ENCODE results near the gene SSRP1. TPM values are rescaled to one million over a fixed set of nuclear protein-coding genes. Genes with fewer than 3 reads are reported as not detected.
A peak's percentile ranks its signal among the peaks of the same experiment; 100 is the strongest.

The SSRP1 gene
- total and polyA plus RNA-seq, 9 of the 15 experiments (the other 6 are each of a cell fraction or from before 2014, with no cell fraction given), result 91.1 to 416 (median 245) TPM

- CTCF ChIA-PET (ENCODE audit: low intra/inter-chr PET ratio), result no interaction called here
- no TSS peak for BruUV-seq (replicated peaks)
- TF ChIP-seq STAG1 (CRISPR knock-in tag; IDR thresholded peaks at IDR 0.05; ENCODE audit: borderline replicate concordance) (no peak), ZNF512 (tag; IDR thresholded peaks at IDR 0.05) (no peak), ZBTB11 (CRISPR knock-in tag; IDR thresholded peaks at IDR 0.05) (no peak), SMARCA4 (IDR thresholded peaks at IDR 0.05) (no peak), GTF2F1 (IDR thresholded peaks at IDR 0.05; ENCODE audit: low read depth, low read length) (no peak), ZNF133 (CRISPR knock-in tag; IDR thresholded peaks at IDR 0.05) (no peak), ZFX (CRISPR knock-in tag; IDR thresholded peaks at IDR 0.05) (0 out of 2 replicates have a peak, but pooled peaks have one; percentile 32), E2F6 (IDR thresholded peaks at IDR 0.05; ENCODE audit: borderline replicate concordance in 1 of 2, extremely low read depth in 1 of 2, insufficient read depth in 1 of 2, insufficient read length in 1 of 2, low read depth in 1 of 2, low read length in 1 of 2, poor library complexity in 1 of 2, severe bottlenecking in 1 of 2) (peak in 1 of 2 experiments; percentile 35), ZNF121 (CRISPR knock-in tag; conservative IDR thresholded peaks at IDR 0.05) (no peak), TARDBP (IDR thresholded peaks at IDR 0.05) (no peak), L3MBTL2 (IDR thresholded peaks at IDR 0.05) (peak; percentile 50; the same call in 1 of the 2 replicates), KAT2B (IDR thresholded peaks at IDR 0.05; ENCODE audit: low read depth, low read length) (no peak), POLR3G (IDR thresholded peaks at IDR 0.05; ENCODE audit: extremely low read depth, insufficient read length, insufficient replicate concordance) (no peak)
Observed at GRCh38 chr11:57313071-57313787, 22.5 kb downstream of the SSRP1 start.

More at GRCh38 chr11:57313071-57313787, 22.5 kb downstream of the SSRP1 start:
- 72% methylated on average over 20 of the region's 26 CpGs for WGBS (ENCODE audit: insufficient coverage, low coverage, missing lambda C conversion rate)
- in situ Hi-C loops (cut with MboI), result no loop called here
- POLR2A ChIA-PET, result interaction anchor here (0.6 to 5.0 kb wide), 5 partner anchors 9 to 350 kb away, joined by 3 to 68 read pairs (median 3); partner anchors contain the start of gene TNKS1BP1
- peaks cover 25 to 49% of the 10 kb centered on the region in 2 experiments for H3K4me1 ChIP-seq (replicated peaks in 1 of 2; ENCODE audit: control insufficient read depth in 2 of 2, insufficient read depth in 2 of 2, low read length in 2 of 2)
- H3K9me3 ChIP-seq (replicated peaks; ENCODE audit: control insufficient read depth, insufficient read depth, low read depth, low read length), result no peaks in the 10 kb centered on the region
- H4K20me1 ChIP-seq (replicated peaks; ENCODE audit: control insufficient read depth, insufficient read depth, low read length), result peaks cover 24% of the 10 kb centered on the region
- peaks cover 4% of the 10 kb centered on the region; the same call in 2 of the 3 replicates for H3K79me2 ChIP-seq (ENCODE audit: control insufficient read depth, insufficient read depth, low read length)
- H3K4me3 ChIP-seq, result no peak overlapping the region
- no peaks in the 10 kb centered on the region for H3K27me3 ChIP-seq (ENCODE audit: control insufficient read depth in 2 of 2, insufficient read depth in 2 of 2, low read length in 2 of 2)
- H3K9ac ChIP-seq (ENCODE audit: insufficient read depth in 1 of 2, low read depth in 2 of 2, low read length in 2 of 2), result peak overlapping the region in 1 of 2 experiments; percentile 73; a peak in 1 of 4 replicates
- no peak overlapping the region for H3K27ac ChIP-seq (ENCODE audit: extremely low read depth, low read depth, low read length)
- peaks cover 7% of the 10 kb centered on the region for H3K9me1 ChIP-seq (ENCODE audit: control insufficient read depth, insufficient read depth, low read length)
- peaks cover 89% of the 10 kb centered on the region for H3K36me3 ChIP-seq (ENCODE audit: control insufficient read depth, insufficient read depth, low read length)
- H3K4me2 ChIP-seq (ENCODE audit: insufficient read depth, low read length), result no peak overlapping the region
- H2AFZ ChIP-seq (ENCODE audit: low read depth, low read length), result no peak overlapping the region
- DNase-seq (ENCODE audit: extremely low read depth in 1 of 4, low spot score in 3 of 4) (no peak), ATAC-seq (no peak), FAIRE-seq (no peak)
- intact Hi-C loops (cut with micrococcal nuclease), result no loop called here

All from K562 (cell line).